GM21825 (cell line): ENCODE data around the gene NINJ1.
"Not testable (repeated sequence)": the region's sequence is repeated elsewhere in the genome, so short reads cannot be mapped to it uniquely, and the experiment has no call there.

Source experiments
- ATAC-seq: cut with Tn5 transposase; IDR thresholded peaks from one replicate; pipeline ENCODE4 v1.9.1; 2021; ENCODE audit warnings: mild to moderate bottlenecking, moderate library complexity; ENCODE audit not compliant: unreplicated experiment

The NINJ1 gene

GRCh38 chr9:93120846-93121315 lies 13.2 kb downstream of the NINJ1 start:
- no peak for ATAC-seq

DNA sequence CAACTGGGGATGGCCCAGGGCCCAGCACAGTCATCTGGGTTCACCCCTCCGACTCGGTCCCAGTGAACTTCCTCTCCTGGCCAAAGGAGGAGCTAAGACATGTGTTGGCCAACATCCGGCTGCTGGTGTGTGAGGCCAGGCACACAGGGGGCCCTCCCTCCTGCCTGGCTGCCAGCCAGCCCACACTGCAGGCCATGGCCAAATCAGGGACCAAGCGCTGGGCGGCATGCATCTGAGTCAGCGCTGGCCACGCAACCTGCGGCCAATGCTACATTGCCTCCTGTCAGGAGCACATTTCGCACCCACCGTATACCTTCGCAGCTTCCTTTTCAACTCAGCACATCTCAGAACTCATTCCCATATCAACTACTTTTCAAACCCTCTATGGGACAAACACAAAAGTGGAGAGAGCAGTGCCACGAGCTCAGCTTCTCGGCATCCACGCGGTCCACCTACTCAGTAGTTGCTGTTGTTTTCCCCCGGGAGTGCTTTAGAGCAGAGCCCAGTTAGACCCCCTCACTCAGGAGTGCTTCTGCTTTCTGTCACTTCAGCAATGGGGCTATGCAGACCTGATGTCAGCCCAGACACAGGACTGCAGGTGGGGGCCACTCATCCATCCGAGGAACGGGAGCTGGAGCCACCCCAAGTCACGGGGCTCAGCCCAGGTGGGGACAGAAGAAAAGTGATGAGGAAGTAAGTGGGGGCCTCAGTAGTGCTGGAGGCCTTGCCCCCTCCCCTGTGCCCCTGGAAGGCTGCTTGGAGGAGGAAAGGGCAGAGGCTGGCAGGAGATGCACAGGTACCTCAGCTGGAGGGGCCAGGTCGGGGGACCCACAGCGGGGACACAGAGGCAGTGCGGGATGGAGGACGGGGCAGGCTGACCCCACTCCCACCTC lies 13.9 kb downstream of the NINJ1 start:
- ATAC-seq, result peak; percentile 85

- no peak for ATAC-seq
These were observed 14.4 kb downstream of the NINJ1 start for GRCh38 chr9:93119703-93119952.

DNA sequence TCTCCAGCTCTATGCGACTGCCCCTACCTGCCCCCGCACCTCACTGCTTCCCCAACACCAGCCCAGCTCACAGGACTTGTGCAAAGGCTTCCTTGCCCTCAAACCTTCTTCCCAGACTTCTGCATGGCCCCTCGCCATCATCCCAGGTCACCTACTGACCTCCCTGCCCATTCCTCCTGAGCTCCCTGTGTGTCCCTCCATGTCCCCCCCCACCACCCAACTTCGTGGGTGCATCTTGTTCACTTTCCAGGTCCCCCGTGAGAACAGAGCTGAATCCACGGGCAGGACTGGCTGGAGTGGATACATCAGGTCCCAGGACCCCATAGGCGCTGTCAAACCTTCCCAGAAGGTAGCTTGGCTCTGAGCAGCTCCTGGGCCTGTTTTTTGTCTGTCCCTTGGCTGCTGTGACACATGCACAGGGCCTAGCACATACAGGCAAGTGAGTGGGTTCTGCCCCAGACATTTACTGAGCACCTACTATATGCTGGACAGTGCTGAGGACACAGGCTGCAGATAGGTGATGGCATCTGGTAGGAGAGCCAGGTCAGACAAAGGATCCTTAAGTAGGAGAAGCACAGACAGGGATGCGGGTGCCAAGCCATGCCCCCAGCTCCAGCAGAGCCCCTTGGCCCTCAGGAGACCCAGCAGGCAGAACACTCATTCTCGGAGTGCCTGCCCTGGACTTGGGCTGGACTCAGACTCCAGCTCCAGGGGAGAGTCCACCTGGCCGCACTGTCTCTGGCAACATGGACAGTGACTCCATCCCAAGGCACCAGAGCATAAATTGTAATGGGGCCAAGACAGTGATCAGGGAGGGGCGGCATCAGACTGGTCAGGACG lies 15.0 kb downstream of the NINJ1 start:
- ATAC-seq, result no peak

DNA sequence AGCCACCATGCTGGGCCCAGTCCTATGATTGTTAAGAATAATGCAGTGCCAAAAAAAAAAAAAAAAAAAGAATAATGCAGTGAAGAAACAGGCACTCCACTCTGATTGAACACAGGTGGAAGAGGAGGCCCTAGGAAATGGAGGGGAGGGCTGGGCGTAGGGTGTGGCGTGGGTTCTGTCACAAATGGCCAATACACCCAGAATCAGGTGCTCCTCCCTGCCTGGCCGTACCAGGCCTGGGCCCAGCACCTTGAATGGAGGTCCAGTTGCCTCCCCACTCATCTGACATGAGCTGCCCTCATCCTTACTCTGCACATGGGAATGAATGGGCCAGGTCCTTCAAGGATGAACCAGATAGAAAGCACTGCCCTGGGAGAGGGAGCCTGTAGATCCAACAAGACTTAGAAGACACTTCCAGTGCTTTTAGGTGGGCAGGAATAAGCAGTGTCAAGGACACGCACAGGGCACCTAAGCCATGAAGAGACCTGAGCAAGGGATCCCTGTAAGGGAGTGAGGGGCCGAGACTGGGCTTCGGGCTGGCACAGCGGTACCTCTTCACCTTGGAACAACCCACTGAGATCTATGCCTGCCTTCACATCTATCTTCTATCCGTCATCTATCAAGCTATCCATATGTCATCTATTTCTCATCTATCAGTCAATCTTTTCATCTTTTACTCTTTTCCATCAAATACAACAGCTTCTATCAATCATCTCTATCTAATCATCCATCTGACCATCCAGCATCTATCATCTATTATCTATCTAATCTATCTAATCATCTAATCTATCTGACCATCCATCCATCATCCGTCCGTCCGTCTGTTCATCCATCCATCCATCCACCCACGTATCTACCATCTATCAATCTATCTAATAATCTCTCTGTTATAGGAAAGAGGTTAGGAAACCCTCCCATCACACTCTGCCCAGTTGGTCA lies 15.9 kb downstream of the NINJ1 start:
- no peak for ATAC-seq

DNA sequence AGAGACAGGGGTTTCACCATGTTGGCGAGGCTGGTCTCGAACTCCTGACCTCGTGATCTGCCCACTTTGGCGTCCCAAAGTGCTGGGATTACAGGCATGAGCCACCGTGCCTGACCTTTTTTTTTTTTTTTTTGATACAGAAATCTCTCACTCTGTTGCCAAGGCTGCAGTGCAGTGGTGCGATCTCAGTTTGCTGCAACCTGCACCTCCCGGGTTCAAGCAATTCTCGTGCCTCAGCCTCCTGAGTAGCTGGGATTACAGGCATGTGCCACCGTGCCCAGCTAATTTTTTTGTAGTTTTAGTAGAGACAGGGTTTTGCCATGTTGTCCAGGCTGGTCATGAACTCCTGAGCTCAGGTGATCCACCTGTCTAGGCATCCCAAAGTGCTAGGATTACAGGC lies 16.5 kb downstream of the NINJ1 start:
- ATAC-seq, result not testable (repeated sequence)

DNA sequence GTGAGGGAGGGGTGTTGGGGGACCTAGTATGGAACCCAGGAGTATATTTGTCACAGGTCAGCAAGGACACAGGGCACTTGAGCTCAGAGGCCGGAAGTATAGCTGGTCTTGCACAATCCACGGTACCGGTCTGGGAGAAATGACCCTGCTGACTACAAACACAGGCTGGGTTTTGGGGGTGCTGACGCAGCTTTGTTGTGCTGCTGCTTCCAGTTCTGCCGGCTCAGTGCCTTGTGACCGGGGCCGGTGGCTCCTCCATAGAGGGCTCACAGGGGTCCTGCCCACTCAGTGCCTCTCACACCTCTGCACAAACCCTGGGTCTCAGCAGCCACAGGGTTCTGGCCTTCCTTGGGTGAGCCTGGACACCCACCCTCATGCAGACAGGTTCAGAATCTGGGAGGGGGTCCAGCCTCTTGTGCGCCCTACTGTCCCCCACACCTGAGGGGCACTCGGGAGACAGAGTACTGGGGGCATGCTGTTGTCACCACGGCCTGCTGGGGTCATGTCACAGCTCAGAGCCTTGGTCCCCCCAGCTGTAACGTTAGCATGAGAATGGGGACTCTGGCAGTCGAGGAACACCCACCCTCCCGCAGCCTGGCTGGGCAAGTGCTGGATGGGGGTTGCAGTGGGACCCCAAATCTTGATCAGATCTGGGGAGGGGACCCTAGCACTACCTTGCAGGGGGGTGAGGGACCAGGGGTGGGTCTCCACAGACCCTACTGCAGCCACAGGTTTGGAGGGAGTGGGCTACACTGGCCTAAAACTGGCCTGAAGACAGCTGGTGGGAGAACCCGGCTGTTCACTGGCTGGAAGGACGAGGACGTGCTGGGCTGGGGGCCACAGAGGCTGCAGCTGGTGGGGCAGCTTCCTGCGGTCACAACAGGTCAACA lies 17.7 kb downstream of the NINJ1 start:
- ATAC-seq, result no peak

GRCh38 chr9:93115486-93116071 lies 18.5 kb downstream of the NINJ1 start:
- no peak for ATAC-seq

DNA sequence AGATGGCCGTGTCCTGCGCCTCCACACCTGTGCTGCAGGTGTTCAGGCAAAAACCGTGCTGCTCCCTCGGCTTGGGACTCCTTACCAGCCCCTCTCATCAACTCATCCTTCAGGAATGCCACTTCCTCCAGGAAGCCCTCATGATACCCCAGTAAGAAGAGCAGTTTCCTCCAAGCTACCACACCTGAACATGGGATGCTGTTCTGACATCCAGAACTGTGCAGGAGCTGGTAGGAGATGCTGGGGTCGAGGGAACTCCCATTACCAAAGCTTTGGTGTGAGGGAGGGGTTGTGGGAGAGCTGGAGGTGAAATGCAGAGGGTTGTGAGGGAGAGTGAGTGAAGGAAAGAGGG lies 19.1 kb downstream of the NINJ1 start:
- no peak for ATAC-seq

- ATAC-seq, result no peak
These were observed 19.7 kb downstream of the NINJ1 start for GRCh38 chr9:93114169-93114983.

DNA sequence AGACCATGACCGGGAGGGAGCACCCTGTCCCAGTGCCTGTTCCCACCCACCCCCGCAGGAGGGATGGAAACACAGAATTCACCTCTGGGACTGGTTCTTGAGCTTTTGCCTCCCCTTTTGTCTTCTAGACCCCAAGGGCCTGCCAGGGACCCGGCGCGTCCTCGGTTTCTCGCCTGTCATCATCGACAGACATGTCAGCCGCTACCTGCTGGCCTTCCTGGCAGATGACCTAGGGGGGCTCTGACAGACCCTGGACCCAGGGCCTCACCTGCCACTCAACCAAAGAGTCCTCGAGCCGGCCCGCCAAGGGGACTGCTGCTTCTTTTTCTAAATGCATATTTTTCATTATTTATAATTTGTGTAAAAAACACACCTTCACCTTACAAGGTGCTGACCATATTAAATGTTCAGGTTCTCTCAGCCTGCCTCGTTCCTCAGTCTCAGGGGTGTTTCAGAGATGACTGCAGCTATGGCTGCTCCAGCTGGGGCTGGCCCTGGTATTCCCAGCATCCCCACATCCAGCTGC lies 21.1 kb downstream of the NINJ1 start:
- ATAC-seq, result no peak

DNA sequence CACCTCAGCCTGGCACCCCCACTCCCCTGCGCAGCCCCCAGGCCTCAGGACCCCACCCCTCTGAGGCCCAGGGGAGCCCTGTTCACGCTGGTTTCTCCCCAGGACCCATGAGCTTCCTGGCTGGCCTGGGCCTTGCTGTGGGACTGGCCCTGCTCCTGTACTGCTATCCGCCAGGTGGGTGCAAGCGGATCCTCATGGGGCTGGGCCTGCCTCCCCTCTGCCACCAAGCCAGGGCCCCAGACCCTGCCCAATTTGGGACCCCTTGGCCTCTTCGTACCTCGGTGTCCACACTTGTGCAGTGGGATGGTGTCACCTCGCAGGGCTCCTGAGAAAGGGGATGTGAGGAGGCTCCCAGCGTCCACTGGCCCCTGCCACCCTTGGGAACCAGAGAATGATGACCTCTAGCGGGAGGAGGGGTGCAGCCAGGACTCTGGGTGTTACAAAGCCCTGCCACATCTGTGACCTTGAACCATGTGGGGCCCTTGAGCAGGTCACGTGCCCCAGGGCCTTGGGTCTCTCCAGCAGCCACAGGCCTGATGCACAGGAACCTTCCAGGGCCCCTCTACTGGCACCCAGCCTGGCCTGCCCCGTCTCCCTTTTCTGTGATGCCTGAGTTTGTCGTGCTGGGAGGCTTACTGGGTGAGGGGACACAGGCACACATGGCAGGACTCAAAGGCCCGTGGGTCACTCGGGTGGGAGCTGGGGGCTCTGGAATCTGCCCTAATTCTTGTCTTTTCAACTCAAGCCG lies 21.8 kb downstream of the NINJ1 start:
- ATAC-seq, result no peak

GRCh38 chr9:93111371-93112115 lies 22.5 kb downstream of the NINJ1 start:
- no peak for ATAC-seq

DNA sequence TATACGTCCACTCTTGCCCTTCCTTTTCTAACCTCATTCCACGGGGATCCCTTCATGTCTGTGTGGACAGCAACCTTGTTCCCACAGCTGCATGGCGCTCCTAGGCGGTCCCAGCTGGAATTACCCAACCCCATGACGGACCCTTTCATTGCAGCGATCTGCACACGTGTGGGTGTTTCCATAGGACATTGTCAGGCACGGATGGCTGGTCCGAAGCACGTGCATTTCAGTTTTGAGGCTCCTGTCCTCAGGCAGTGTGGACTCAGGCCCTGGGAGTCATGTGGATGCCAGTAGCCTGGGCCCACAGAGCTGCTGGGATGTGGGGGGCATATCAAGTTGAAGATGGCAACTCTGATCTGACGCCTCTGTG lies 23.1 kb downstream of the NINJ1 start:
- no peak for ATAC-seq

DNA sequence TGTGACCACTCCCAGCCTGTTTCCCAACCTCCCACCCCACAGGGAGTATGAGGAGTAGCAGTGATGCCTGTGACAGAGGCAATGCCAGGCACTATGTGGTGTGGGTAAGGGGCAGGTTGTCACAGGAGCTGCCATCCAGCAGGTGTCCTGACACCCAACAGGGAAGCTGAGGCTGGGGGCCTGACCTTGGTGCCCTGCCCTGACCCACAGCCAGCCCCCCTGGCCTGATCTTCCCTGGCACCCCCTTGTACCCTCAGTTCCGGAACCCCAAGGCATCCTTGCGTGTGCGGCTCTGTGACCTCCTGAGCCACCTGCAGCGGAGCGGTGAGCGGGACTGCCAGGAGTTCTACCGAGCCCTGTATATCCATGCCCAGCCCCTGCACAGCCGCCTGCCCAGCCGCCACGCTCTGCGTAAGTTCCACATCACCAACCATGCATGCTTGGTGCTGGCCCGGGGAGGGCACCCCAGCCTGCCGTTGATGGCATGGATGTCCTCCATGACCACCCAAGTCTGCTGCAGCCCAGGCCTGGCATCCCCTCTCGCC lies 23.7 kb downstream of the NINJ1 start:
- no peak for ATAC-seq

DNA sequence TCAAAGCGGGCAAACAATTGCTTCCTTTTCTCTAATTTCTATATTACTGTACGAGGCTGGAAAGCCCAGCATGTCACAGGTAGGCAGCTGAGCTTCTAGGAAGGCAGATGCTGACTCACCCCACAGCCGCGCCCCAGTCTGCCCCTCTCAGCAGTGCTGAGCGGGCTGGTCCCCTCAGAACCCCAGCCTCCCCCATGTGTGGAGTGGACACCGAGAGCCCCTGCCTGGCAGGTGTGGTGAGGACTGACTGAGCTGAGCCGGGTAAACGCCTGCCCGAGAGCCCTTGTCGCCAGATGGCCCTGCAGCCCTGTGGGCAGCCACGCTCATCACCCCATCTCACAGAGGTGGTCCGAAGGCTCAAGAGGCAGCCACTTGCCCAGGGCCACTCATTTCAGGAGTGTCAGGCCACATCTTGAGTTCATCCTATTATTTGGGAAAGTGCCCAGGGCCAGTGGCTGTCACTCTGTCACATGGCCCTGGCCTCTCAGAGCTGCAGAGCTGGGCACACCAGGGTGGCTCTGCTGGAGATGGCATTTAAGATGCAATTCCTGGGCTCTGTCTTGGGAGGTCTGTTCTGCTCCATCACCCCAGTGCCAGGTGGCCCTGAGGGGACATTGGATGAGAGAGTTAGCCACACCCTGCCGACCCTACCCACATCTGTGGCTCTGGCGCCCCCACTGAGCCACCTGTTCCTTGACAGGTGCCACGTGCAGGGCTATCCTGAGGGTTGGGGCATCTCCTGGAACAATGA lies 25.6 kb downstream of the NINJ1 start:
- no peak for ATAC-seq
